ENCODE data around the gene KRTAP10-10. TPM values are rescaled to one million over a fixed set of nuclear protein-coding genes. Genes with fewer than 3 reads are reported as not detected.

KRTAP10-10 gene
- total and polyA plus RNA-seq, 9 of the 15 experiments (the other 6 are each of a cell fraction or from before 2014, with no cell fraction given): not detected

GRCh38 chr21:44653123-44653522 is 16.0 kb downstream of the KRTAP10-10 start (continued):
- TF ChIP-seq, protein P1, sequence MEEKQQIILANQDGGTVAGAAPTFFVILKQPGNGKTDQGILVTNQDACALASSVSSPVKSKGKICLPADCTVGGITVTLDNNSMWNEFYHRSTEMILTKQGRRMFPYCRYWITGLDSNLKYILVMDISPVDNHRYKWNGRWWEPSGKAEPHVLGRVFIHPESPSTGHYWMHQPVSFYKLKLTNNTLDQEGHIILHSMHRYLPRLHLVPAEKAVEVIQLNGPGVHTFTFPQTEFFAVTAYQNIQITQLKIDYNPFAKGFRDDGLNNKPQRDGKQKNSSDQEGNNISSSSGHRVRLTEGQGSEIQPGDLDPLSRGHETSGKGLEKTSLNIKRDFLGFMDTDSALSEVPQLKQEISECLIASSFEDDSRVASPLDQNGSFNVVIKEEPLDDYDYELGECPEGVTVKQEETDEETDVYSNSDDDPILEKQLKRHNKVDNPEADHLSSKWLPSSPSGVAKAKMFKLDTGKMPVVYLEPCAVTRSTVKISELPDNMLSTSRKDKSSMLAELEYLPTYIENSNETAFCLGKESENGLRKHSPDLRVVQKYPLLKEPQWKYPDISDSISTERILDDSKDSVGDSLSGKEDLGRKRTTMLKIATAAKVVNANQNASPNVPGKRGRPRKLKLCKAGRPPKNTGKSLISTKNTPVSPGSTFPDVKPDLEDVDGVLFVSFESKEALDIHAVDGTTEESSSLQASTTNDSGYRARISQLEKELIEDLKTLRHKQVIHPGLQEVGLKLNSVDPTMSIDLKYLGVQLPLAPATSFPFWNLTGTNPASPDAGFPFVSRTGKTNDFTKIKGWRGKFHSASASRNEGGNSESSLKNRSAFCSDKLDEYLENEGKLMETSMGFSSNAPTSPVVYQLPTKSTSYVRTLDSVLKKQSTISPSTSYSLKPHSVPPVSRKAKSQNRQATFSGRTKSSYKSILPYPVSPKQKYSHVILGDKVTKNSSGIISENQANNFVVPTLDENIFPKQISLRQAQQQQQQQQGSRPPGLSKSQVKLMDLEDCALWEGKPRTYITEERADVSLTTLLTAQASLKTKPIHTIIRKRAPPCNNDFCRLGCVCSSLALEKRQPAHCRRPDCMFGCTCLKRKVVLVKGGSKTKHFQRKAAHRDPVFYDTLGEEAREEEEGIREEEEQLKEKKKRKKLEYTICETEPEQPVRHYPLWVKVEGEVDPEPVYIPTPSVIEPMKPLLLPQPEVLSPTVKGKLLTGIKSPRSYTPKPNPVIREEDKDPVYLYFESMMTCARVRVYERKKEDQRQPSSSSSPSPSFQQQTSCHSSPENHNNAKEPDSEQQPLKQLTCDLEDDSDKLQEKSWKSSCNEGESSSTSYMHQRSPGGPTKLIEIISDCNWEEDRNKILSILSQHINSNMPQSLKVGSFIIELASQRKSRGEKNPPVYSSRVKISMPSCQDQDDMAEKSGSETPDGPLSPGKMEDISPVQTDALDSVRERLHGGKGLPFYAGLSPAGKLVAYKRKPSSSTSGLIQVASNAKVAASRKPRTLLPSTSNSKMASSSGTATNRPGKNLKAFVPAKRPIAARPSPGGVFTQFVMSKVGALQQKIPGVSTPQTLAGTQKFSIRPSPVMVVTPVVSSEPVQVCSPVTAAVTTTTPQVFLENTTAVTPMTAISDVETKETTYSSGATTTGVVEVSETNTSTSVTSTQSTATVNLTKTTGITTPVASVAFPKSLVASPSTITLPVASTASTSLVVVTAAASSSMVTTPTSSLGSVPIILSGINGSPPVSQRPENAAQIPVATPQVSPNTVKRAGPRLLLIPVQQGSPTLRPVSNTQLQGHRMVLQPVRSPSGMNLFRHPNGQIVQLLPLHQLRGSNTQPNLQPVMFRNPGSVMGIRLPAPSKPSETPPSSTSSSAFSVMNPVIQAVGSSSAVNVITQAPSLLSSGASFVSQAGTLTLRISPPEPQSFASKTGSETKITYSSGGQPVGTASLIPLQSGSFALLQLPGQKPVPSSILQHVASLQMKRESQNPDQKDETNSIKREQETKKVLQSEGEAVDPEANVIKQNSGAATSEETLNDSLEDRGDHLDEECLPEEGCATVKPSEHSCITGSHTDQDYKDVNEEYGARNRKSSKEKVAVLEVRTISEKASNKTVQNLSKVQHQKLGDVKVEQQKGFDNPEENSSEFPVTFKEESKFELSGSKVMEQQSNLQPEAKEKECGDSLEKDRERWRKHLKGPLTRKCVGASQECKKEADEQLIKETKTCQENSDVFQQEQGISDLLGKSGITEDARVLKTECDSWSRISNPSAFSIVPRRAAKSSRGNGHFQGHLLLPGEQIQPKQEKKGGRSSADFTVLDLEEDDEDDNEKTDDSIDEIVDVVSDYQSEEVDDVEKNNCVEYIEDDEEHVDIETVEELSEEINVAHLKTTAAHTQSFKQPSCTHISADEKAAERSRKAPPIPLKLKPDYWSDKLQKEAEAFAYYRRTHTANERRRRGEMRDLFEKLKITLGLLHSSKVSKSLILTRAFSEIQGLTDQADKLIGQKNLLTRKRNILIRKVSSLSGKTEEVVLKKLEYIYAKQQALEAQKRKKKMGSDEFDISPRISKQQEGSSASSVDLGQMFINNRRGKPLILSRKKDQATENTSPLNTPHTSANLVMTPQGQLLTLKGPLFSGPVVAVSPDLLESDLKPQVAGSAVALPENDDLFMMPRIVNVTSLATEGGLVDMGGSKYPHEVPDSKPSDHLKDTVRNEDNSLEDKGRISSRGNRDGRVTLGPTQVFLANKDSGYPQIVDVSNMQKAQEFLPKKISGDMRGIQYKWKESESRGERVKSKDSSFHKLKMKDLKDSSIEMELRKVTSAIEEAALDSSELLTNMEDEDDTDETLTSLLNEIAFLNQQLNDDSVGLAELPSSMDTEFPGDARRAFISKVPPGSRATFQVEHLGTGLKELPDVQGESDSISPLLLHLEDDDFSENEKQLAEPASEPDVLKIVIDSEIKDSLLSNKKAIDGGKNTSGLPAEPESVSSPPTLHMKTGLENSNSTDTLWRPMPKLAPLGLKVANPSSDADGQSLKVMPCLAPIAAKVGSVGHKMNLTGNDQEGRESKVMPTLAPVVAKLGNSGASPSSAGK (IDR thresholded peaks at IDR 0.05): peak; percentile 80
- peak; percentile 29; the same call in 1 of the 2 replicates for TF ChIP-seq ETV1 (tag; conservative IDR thresholded peaks at IDR 0.05; ENCODE audit: low read depth)
- no peak; the same call in 1 of the 2 replicates for TF ChIP-seq NR2C1 (IDR thresholded peaks at IDR 0.05)
- peak; percentile 73 for TF ChIP-seq NR2C1 (tag; IDR thresholded peaks at IDR 0.05)
- peak; percentile 81 for TF ChIP-seq BHLHE40 (IDR thresholded peaks at IDR 0.05; ENCODE audit: low read length)
- TF ChIP-seq NR2C2 (CRISPR knock-in tag; IDR thresholded peaks at IDR 0.05): no peak
- TF ChIP-seq NR2C2 (tag; IDR thresholded peaks at IDR 0.05): peak; percentile 77
- TF ChIP-seq MAZ (CRISPR knock-in tag; conservative IDR thresholded peaks at IDR 0.05 in 1 of 2, IDR thresholded peaks at IDR 0.05 in 1 of 2): 0 out of 4 replicates have a peak, but pooled peaks of 1 of the 2 experiments have one; percentile 23
- TF ChIP-seq, protein P2, sequence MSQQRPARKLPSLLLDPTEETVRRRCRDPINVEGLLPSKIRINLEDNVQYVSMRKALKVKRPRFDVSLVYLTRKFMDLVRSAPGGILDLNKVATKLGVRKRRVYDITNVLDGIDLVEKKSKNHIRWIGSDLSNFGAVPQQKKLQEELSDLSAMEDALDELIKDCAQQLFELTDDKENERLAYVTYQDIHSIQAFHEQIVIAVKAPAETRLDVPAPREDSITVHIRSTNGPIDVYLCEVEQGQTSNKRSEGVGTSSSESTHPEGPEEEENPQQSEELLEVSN (IDR thresholded peaks at IDR 0.05; ENCODE audit: borderline replicate concordance in 1 of 2, extremely low read depth in 1 of 2, insufficient read depth in 1 of 2, insufficient read length in 1 of 2, low read depth in 1 of 2, low read length in 1 of 2, poor library complexity in 1 of 2, severe bottlenecking in 1 of 2): peak in 1 of 2 experiments; percentile 86
- peak; percentile 60 for TF ChIP-seq E2F8 (IDR thresholded peaks at IDR 0.05; ENCODE audit: low read depth, partially characterized antibody)
- TF ChIP-seq CBX5 (IDR thresholded peaks at IDR 0.05; ENCODE audit: borderline replicate concordance, low read depth): no peak
- peak; percentile 48; the same call in 1 of the 2 replicates for TF ChIP-seq CTBP1 (IDR thresholded peaks at IDR 0.05; ENCODE audit: borderline replicate concordance)

All from K562 (cell line).